CD1c-positive myeloid dendritic cell (primary cell): Measurements from ENCODE around the gene TMPRSS7.
A peak's percentile ranks its signal among the peaks of the same experiment; 100 is the strongest.

Source experiments
- DNase-seq: peaks from one replicate; pipeline ENCODE4 v3.0.0-alpha.2; 2016; ENCODE audit errors: extremely low spot score

Gene TMPRSS7, protein sequence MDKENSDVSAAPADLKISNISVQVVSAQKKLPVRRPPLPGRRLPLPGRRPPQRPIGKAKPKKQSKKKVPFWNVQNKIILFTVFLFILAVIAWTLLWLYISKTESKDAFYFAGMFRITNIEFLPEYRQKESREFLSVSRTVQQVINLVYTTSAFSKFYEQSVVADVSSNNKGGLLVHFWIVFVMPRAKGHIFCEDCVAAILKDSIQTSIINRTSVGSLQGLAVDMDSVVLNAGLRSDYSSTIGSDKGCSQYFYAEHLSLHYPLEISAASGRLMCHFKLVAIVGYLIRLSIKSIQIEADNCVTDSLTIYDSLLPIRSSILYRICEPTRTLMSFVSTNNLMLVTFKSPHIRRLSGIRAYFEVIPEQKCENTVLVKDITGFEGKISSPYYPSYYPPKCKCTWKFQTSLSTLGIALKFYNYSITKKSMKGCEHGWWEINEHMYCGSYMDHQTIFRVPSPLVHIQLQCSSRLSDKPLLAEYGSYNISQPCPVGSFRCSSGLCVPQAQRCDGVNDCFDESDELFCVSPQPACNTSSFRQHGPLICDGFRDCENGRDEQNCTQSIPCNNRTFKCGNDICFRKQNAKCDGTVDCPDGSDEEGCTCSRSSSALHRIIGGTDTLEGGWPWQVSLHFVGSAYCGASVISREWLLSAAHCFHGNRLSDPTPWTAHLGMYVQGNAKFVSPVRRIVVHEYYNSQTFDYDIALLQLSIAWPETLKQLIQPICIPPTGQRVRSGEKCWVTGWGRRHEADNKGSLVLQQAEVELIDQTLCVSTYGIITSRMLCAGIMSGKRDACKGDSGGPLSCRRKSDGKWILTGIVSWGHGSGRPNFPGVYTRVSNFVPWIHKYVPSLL

GRCh38 chr3:112034436-112034835 lies at the start of gene TMPRSS7:
Gene TMPRSS7 (plus strand): TSS chr3:112034736. CDS start chr3:112034846, 110 bp downstream.
- DNase-seq: no peak

DNA sequence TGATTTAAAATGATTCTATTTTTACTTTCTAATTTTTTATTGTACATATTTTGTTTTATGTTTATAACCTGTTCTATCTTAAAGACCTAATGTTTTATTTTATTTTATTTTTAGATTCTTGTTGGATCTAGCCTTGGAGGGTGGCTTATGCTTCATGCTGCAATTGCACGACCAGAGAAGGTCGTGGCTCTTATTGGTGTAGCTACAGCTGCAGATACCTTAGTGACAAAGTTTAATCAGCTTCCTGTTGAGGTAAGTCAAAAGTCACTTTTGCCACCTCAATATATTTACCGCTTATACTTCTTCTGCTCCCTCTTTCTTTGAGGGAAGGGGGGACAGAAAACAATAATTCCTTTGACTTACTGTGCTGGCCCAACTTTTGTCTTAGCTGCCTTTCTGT lies 47.7 kb upstream of the TMPRSS7 start:
- DNase-seq: no peak

- DNase-seq: peak; percentile 47
These were observed 45.4 kb upstream of the TMPRSS7 start for GRCh38 chr3:111989061-111989678.

DNA sequence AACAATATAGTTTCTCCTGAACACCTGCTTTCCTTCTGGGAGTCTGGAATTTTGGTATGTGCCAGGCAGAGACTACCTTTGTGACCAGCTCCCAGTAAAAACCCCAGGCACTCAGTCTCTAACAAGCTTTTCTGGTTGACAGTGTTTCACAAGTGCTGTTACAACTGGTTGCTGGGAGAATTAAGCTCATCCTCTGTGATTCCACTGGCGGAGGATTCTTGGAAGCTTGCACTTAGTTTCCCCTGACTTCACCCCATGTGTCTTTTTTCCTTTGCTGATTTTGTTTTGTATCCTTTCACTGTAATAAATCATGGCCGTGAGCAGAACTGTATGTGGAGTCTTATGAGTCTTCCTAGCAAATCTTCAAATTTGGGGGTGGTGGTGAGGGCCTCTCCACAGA lies 41.5 kb upstream of the TMPRSS7 start:
- no peak for DNase-seq

- no peak for DNase-seq
These were observed 35.7 kb upstream of the TMPRSS7 start, which contains the start of gene TAGLN3 for GRCh38 chr3:111998636-111999483. Gene TAGLN3 (plus strand): TSS chr3:111998922. CDS start chr3:111999423, 501 bp downstream.

GRCh38 chr3:111999484-112000324 lies 34.8 kb upstream of the TMPRSS7 start:
- no peak for DNase-seq

DNA sequence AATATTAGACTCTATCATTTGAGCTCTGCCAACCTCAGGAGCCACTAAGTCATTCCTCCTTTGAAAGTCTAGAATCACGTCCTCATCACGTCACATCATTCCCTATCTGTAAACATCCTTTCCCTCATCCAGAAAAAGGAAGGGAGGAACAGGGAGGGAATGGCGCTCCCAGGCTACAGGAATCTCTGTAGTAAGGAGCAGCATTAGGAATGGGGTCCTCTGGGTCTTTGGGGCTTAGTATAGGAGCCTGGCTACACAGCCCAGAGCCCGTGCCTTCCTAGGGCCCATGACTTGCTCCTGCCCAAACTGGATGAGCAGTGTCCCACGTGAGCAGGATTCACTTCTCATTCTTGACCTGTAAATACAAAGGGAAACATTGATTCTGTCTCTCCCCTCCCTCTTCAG lies 34.2 kb upstream of the TMPRSS7 start:
- DNase-seq: no peak

DNA sequence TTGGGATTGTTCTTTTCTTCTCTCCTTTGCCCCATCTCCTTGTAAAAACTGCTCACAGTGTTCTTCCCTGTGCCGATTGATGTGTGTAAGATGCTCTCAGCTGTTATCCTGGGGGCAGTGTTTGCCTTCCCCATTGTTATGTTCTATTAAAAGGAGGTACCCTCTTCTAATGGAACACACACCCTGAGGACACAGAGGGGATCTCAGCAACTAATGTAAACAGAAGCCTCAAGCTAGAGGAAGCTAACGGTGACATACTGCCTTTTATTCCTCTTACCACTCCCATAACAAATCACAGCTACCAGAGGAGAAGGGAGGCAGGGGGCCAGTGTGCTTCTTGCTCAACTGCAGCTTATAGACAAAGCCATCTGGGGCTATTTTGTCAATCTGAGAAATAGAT lies 33.6 kb upstream of the TMPRSS7 start:
- DNase-seq: no peak

DNA sequence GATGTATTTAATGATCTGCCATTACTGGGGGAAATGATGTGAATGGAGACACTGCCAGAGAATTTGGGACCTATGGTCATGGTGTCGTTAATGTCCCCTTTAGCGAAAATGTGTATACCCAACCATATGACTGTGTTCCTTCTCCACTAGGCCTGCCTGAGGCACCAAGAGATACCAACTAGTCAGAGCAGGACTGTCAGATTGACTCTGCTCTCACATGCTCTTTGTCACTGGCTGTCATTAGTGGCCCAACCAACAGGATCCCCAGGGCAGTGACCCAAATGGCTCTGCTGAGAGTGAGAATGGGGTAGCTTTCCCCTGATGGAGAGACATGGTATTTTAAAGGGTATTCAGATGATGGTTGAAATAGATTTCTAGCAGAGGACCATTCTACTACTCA lies 33.0 kb upstream of the TMPRSS7 start:
- DNase-seq: no peak

DNA sequence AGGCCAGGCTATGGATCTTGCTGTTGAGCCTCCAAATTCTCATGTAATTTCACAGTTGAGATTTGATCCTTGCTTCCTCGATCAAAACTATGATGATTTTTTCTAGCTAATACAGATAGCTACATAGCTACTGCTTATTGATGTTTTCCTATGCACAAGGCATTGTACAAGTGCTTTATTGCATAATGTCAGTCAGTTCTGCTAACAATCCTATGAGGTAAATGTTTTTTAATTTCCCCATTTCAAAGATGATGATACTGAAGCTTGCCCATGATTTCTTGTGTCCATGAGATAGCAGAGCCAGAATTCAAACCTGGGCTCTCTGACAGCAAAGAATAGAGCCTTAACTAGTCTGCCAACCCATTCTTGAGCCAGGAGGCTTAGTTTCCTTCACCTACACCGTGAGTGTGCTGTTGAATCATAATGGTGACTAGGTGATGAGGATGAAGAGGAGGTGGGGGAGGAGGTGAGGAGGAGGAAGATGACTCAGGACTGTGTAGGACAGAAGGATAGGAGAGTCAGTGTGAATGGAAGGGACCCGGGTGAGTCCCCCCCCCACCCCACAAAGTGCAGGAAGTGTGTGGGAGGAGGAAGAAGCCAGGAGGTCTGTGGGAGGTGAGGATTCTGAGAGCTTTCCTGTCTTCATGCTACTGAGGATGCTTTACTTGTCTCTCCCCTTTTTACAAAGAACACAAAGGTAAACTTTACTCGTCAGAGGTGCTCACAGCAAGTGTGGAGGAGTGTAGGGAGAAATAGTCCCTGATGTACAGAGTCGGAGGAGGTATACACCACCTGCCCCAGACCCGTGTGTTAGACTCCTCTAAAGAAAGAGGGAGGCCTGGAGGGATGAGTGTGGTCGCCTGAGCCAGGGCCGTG lies 32.2 kb upstream of the TMPRSS7 start:
- no peak for DNase-seq

DNA sequence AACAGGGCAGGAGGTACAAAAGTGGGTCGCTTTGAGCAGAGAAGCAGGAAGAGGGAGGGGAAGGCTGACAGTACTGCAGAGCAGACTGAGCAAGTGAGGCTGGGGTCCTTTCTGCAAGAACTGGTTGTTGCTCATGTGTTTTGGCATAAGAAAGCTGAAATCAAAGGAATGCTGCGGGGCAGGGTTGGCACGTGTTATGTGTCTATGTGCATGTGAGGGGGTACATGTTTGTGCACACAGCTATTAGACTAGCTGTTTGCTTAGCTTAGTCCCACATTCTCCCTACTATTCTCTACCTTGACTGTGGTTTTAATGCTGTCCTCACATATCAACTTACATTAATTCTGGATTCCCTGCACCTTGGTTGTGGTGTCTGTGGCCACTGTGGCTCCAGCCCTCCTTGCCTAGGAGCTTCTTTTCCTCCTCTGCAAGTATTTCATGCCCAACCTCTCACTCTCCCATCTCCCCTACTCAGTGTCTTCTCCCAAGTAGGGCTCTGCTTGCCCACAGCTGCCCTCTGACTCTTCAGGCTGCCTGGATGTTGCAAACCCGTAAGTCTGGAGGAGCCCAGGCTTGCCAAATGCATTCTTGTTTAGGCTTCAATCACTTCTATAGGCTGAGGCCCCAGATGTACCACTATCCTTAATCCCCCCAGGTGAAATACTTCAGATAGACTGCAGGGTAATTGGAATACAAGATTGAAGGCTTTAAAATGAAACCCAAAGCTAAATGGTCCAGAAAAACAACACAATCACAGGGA lies 31.0 kb upstream of the TMPRSS7 start:
- DNase-seq: no peak

DNA sequence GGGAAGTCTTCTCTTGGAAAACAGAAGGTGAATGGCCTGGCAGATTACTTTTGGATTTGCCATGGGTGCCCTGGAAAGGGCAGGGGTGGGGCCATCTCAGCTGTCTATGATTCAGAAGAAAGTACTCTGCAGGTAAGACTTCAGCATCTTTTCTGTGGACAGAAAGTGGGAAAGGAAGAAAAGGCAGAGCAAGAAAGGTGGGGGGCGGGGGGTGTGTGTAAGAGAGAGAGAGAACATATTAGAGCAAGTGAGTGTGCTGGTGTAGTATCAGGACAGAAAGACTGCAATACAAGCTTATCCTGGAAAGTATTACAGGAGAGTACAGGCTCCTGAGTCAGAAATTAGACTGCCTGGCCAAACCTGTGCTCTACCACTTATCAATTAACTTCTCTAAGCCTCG lies 30.3 kb upstream of the TMPRSS7 start:
- no peak for DNase-seq

- DNase-seq: no peak
These were observed 29.9 kb upstream of the TMPRSS7 start for GRCh38 chr3:112004669-112005068.

- DNase-seq: no peak
These were observed 29.4 kb upstream of the TMPRSS7 start for GRCh38 chr3:112005091-112005672.

DNA sequence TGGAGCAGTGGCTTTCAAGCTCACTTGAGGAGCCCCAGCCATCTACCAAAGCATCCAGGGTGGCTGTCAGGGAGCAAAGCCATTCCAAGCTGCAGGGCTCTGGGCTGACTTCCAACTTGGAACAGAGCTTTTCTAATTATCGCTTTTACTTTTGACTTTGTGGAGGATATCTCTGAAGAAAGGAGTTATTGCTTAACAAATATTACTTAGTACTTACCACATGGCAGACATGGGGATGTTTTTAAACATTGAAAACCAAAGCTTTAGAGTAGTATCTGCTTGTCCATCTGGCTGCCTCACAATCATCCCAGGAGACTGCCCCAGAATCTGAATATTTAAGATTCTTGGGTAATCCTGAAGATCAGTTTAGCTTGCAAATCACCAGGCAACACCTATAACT lies 26.9 kb upstream of the TMPRSS7 start:
- DNase-seq: no peak

DNA sequence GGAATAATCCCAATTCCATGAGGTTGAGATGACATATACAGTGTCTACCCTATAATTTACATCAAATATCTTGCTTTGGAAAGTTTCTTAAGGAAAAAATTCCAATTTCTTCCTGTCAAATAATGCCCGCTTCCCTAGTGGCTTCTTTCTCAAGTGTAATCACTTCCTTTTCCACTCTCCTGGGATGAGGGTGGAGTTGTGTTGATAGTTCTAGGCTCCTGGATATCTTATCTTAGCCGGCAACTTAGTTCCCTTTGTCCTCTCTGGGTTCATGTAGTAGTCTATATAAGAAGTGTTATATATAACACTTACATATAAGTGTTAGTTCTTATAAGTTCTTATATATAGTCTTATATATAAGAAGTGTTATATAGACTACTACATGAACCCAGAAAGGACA lies 24.9 kb upstream of the TMPRSS7 start:
- no peak for DNase-seq

DNA sequence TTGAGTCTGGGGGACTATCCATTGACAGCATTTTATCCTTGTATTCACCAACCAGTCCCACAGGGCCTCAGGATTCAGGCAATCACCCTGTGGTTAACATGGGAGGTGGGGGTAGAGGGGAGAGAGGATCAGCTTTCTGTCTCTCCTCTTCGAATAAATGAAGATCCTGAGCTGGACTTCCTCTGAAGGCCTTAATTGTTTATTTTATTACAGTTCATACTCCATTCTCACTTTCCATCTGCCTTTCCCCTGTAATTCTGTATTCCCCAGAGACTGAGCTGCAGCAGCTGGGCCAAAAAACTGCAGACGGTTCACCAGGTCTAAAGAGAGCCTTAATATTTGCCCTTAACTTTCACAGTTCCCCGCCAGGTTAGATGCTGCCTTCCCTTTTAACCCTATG lies 23.9 kb upstream of the TMPRSS7 start:
- no peak for DNase-seq

DNA sequence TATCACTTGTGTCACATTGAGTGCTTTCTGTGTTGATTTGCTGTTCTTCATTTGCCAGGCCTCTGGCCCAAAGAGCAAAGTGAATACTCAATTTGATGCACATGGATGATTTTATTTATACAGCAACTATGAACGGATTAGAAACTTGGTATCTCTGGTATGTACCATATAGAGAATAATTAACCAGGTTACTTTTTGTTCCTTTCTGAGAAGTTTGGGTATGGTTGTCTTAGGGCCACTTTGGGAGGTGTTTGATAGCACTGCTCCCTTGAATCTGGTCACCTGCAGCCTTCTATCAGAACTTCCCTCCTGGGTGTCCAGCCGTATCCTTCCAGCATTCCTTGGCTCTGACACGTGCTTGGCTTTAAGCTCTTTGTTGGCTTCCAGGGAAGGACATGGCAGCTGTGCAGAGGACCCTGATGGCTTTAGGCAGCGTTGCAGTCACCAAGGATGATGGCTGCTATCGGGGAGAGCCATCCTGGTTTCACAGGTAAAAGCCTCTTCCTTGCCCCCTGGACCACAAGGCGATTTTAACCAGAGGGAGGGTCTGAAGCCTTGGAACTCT lies 23.1 kb upstream of the TMPRSS7 start:
- no peak for DNase-seq
